ENCODE results near the gene NEK11. TPM values are rescaled to one million over a fixed set of nuclear protein-coding genes. Genes with fewer than 3 reads are reported as not detected.

Gene NEK11
- total RNA-seq, 2 donors from 2014 or later: 0.20 to 6.0 TPM

DNA sequence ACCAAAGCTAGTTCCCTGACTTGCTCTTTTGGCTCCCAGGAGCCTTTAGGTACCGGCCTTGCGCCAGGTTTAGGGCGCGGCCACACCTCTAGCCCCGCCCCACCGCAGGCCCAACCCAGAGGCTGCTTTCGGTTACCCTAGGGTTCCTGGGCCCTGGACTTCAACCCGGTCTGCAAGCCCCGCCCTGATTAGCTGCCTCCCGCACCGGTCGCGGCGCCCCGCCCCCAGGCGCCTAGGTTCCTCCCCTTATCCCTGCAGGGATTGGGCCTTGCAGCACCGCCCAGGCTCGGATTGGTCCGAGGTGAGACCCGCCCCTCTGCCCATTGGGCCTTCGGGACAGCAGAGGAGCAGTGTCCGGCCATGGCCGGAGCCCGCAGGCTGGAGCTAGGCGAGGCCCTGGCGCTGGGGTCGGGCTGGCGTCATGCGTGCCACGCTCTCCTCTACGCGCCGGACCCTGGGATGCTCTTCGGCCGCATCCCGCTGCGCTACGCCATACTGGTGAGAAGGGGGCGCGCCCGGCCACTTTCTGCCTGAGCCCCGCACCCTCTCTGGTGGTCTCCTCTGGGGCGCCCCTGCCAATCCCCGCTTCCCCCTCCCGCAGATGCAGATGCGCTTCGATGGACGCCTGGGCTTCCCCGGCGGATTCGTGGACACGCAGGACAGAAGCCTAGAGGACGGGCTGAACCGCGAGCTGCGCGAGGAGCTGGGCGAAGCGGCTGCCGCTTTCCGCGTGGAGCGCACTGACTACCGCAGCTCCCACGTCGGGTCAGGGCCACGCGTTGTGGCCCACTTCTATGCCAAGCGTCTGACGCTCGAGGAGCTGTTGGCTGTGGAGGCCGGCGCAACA is 355.0 kb downstream of the NEK11 start, which contains the start of gene NUDT16:
Gene NUDT16 (plus strand): TSS at position 330 of the 847 bp plus-strand sequence. CDS start 31 bp downstream, at position 361.
- peaks cover 34% of the 10 kb centered on the region for H3K4me1 Mint-ChIP-seq
- Histone ChIP-seq H3K27ac (ENCODE audit: low read depth, low read length) (peak within 1 kb of the TSS; percentile 79), H3K4me3 (ENCODE audit: low read length) (peak within 1 kb of the TSS; percentile 94), H3K27me3 (ENCODE audit: control insufficient read depth, insufficient read depth, low read length, poor library complexity, severe bottlenecking) (no peaks in the 10 kb centered on the region), H3K9me3 (ENCODE audit: control insufficient read depth, low read length) (no peaks in the 10 kb centered on the region), H3K4me1 (ENCODE audit: control insufficient read depth, insufficient read depth, low read length) (peaks cover 3% of the 10 kb centered on the region), H3K36me3 (ENCODE audit: control insufficient read depth, insufficient read depth, low read length) (peaks cover 11% of the 10 kb centered on the region), H3K9ac (ENCODE audit: extremely low read depth, low read length, poor library complexity, severe bottlenecking) (peak within 1 kb of the TSS; percentile 82)
- DNase-seq: peak; percentile 100
- no peaks in the 10 kb centered on the region for H3K27me3 Mint-ChIP-seq (ENCODE audit: insufficient read depth)
- no peak for TF ChIP-seq CTCF (conservative IDR thresholded peaks at IDR 0.05)
- WGBS, 2 experiments (ENCODE audit: insufficient coverage in 1 of 2, insufficient read length in 1 of 2): 0 to 1% methylated on average over 16 to 73 of the region's 73 CpGs
- H3K27ac Mint-ChIP-seq: peak within 1 kb of the TSS; percentile 96
- H3K9me3 Mint-ChIP-seq: no peaks in the 10 kb centered on the region
- peaks cover 24% of the 10 kb centered on the region for H3K36me3 Mint-ChIP-seq (ENCODE audit: low read depth)
- H3K4me3 Mint-ChIP-seq: peak within 1 kb of the TSS; percentile 91

DNA sequence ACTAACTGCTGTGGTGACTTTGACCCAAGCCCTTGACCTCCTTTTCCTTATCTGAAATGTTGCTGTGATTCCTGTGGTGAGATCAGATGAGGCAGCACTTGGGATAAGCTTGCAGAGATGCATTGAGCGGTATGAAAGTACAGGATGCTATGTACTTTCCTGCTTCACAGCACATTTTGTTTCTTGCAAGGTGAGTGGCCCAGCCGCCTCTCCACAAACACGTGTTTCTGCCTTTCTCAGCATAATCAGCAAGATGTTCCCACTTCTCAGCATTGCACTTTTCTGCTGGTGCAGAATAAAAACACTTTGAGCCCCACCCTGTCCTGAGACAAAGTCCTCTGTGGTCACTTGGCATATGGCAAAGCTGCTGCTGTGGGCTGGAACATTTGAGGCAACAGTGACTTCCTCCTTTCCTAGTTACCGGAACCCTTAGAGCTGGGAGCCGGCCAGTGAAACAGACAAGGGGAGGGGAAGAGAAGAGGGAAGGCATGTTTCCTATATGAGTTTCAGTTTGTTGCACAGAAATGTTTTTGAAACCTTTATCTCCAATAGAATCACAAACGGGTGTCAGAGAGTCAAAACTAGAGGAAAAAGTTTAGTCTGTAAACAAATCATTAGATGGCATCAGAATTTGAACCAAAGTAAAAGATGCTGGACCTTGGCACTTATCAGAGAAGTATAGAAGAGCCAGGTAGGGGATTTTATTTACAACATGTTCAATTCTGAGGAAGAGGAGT is 359.9 kb downstream of the NEK11 start:
- TF ChIP-seq CTCF (conservative IDR thresholded peaks at IDR 0.05): no peak
- H3K9ac ChIP-seq (ENCODE audit: extremely low read depth, low read length, poor library complexity, severe bottlenecking): no peak overlapping the region
- peaks cover 3% of the 10 kb centered on the region for H3K4me1 ChIP-seq (ENCODE audit: control insufficient read depth, insufficient read depth, low read length)
- peaks cover 11% of the 10 kb centered on the region for H3K36me3 ChIP-seq (ENCODE audit: control insufficient read depth, insufficient read depth, low read length)
- Mint-ChIP-seq H3K27ac (no peak overlapping the region), H3K36me3 (ENCODE audit: low read depth) (peaks cover 24% of the 10 kb centered on the region), H3K4me3 (no peak overlapping the region), H3K4me1 (peaks cover 37% of the 10 kb centered on the region), H3K9me3 (no peaks in the 10 kb centered on the region), H3K27me3 (ENCODE audit: insufficient read depth) (no peaks in the 10 kb centered on the region)
- no peaks in the 10 kb centered on the region for H3K27me3 ChIP-seq (ENCODE audit: control insufficient read depth, insufficient read depth, low read length, poor library complexity, severe bottlenecking)
- WGBS, 2 experiments (ENCODE audit: insufficient coverage in 1 of 2, insufficient read length in 1 of 2): 85 to 93% methylated on average over 4 to 6 of the region's 6 CpGs
- DNase-seq: no peak
- no peaks in the 10 kb centered on the region for H3K9me3 ChIP-seq (ENCODE audit: control insufficient read depth, low read length)
- no peak overlapping the region for H3K4me3 ChIP-seq (ENCODE audit: low read length)
- H3K27ac ChIP-seq (ENCODE audit: low read depth, low read length): no peak overlapping the region

DNA sequence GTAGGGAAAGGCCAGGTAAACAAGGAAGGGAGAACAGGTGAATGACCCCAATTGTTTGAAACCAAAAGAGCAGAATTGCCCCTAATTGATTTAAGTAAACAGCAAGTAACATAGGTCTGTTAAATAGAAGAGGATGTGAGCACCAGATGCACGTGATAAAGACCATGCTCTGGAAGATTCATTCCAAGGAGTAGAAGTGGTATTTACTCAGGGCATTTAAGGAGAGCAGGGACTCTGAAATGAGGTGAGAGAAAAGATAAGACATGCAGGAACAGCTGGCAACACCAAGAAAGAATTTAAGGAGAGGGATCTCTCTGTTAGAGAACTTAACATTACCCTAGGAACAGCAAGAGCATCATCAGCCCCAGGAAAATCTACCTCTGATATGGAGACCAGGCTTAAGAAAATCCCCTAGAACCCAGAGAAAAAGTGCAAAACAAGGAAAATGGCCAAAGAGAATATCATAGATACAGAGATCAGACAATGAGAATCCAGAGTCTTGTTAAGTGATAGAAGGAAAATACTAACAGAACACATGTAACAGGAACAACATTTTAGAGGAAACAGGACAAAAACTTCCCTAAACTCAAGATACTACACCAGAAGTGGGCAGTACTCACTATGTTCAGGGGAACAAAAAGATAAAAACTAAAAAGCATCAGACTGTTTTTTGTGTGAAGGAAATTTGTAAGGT is 361.3 kb downstream of the NEK11 start:
- Histone ChIP-seq H3K4me3 (ENCODE audit: low read length) (no peak overlapping the region), H3K27me3 (ENCODE audit: control insufficient read depth, insufficient read depth, low read length, poor library complexity, severe bottlenecking) (no peaks in the 10 kb centered on the region), H3K9me3 (ENCODE audit: control insufficient read depth, low read length) (no peaks in the 10 kb centered on the region), H3K27ac (ENCODE audit: low read depth, low read length) (no peak overlapping the region), H3K4me1 (ENCODE audit: control insufficient read depth, insufficient read depth, low read length) (peaks cover 3% of the 10 kb centered on the region), H3K36me3 (ENCODE audit: control insufficient read depth, insufficient read depth, low read length) (peaks cover 11% of the 10 kb centered on the region), H3K9ac (ENCODE audit: extremely low read depth, low read length, poor library complexity, severe bottlenecking) (no peak overlapping the region)
- Mint-ChIP-seq H3K4me1 (peaks cover 30% of the 10 kb centered on the region), H3K9me3 (no peaks in the 10 kb centered on the region), H3K36me3 (ENCODE audit: low read depth) (peaks cover 24% of the 10 kb centered on the region), H3K27ac (peak overlapping the region; percentile 1), H3K4me3 (no peak overlapping the region), H3K27me3 (ENCODE audit: insufficient read depth) (no peaks in the 10 kb centered on the region)
- no peak for TF ChIP-seq CTCF (conservative IDR thresholded peaks at IDR 0.05)
- no peak for DNase-seq
- 72 to 100% methylated on average over 1 of the region's 1 CpG for WGBS, 2 experiments (ENCODE audit: insufficient coverage in 1 of 2, insufficient read length in 1 of 2)
